NCI-H2029 treated with DMSO at 0.1 percent for 48 hours (cell line): ENCODE results near the gene PEX10.

Experiments
- DNase-seq: peaks from one replicate; lab custom pipeline; 2025; lab: John Stamatoyannopoulos, UW

PEX10 gene

DNA sequence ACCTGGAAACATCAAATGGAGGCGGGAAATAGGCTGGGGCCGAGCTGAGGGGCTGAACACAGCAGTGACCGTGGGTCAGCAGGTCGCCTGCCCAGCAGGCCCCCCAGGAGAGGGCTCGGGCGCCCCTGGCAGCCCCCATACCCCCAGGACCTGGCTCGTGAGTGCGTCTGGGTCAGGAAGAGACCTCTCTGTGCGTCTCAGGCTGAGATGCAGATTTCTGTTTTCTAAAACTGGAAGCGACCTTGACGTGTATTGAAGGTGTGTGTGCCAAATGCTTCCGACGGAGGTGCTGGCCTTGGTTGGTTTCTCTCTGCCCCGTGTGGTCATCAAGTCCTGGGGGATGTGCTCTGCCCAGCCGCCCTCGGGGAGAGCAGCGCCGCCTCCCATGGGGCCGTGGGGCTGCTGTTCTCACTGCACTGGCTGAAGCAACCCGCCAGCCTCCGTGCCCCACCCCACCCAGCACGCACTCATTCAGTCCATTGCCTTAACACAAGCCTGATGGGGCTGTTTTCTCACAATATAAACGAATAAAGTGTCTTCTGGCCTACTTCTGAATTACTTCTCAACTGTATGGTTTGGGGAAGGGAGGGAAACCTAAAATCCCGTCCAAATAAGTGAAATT, 7.4 kb downstream of the PEX10 start:
- no peak for DNase-seq

GRCh38 chr1:2404142-2404889, 8.0 kb downstream of the PEX10 start:
- DNase-seq, result no peak

GRCh38 chr1:2403273-2403672, 9.1 kb downstream of the PEX10 start:
- no peak for DNase-seq

DNA sequence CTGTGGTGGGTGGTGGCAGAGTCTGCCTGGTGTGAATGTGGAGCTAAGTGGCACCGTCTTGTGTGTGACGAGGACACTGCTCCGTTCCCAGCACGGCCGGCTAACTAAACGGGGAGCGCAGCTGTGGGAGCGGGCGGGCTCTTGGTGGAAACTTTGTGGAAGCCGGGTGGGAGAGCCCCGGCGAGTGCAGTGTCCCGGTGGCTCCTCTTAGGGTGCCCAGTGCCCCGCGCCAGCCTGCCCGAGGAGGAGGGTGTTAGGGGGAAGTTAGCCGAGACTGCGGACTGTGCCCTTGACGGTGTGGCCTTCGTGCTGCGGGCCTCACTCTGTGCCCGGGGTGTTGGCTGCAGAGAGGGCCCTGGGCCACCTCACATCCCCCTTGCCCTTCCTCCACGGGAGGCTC, 9.9 kb downstream of the PEX10 start:
- no peak for DNase-seq

DNA sequence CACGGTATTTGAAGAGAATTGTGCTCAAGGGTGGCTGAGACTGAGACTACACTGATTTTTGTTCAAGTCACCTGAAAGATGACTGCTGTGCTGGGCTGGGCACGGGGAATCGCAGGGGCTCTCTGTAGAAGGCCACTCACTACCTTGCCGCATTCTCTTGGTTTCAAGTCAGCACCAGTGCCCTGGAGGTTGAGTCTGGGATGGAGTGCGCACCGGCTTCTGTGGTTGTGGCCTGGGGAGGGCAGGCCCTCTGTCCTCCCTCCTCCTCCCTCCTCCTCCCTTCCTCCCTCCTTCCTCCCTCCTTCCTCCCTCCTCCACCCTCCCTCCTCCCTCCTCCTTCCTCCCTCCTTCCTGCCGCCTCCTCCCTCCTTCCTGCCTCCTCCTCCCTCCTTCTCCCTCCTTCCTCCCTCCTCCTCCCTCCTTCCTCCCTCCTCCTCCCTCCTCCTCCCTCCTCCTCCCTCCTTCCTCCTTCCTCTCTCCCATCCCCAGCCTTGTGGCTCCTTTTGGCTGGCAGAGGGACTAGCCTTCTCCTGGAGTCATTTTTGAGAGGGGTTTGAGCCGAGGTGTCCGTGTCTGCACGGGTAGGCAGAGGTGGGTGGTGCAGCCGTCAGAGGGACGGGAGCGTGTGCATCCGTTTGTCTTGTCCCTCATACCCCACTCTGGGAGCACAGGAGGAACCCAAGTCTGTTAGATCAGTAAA, 11.3 kb downstream of the PEX10 start:
- DNase-seq, result no peak

GRCh38 chr1:2400576-2400909, 11.8 kb downstream of the PEX10 start:
- DNase-seq, result no peak

DNA sequence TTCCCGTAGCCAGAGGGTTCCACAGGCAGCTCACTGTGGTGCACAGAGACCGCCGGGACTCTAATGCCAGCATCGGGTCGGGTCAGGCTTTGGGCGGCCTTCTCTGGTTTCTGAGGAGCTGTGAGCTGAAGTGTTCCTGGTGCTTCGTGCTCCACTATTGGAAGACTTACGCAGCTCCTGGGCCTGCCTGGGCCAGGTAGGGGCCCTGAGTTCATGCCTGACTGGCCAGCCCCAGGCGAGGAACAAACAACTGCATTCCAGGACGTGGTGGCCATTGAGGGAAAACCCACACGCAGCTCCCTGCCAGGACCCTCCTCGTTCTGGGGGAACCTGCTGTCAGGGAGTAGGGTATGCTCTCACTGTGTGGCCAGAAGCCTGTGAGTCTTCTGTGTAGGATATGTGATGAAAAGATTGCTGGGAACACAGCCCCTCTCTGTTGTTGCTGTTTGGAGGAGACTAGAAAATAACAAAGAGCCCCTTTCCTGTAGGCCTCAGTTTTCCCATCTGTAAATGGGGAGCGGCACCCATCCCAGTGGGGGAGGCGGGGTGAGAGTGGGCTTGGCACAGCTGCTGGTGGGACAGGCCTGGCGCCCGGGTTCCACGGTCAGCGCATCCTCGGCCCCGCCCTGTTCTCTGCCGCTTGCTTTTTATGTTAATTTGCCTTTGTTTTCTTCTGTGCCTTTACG, 12.3 kb downstream of the PEX10 start:
- no peak for DNase-seq

- no peak for DNase-seq
Measured at GRCh38 chr1:2398871-2399270, 13.5 kb downstream of the PEX10 start.

DNA sequence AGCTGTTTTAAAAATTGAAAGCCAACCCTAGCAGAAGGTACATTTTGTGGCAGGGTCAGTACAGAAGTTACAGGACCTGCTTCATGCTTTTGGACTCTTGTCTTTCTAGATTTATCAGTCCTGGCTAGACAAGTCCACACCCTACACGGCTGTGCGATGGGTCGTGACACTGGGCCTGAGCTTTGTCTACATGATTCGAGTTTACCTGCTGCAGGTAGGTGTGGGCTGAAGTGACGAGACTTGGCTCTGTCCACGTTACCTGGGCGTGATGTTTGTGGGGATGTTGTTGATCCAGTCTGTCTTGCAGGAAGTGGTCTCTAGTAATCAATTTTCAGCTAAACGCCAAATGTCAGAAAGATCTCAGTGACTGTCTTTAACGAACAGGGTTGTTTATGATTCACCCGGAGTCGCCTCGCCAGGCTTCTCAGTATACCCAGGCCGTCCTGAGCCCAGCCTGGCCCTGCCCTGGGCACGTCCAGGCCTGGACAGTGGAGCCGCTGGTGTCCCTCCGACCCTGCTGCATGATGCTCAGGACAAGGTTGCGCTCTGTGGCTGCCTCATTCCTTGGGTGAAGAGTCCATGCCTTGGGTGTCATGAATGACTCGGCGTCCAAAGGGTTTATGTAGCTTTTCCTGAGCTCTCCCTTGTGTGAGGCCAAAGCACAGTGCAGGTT, 15.2 kb downstream of the PEX10 start:
- DNase-seq, result no peak

GRCh38 chr1:2396476-2396875, 15.9 kb downstream of the PEX10 start:
- no peak for DNase-seq

GRCh38 chr1:2396059-2396458, 16.3 kb downstream of the PEX10 start:
- no peak for DNase-seq

- no peak for DNase-seq
Measured at GRCh38 chr1:2395245-2395644, 17.1 kb downstream of the PEX10 start.

- no peak for DNase-seq
Measured at GRCh38 chr1:2394761-2395160, 17.6 kb downstream of the PEX10 start.

- no peak for DNase-seq
Measured at GRCh38 chr1:2394220-2394619, 18.1 kb downstream of the PEX10 start.

- DNase-seq, result no peak
Measured at GRCh38 chr1:2393471-2393877, 18.9 kb downstream of the PEX10 start.

DNA sequence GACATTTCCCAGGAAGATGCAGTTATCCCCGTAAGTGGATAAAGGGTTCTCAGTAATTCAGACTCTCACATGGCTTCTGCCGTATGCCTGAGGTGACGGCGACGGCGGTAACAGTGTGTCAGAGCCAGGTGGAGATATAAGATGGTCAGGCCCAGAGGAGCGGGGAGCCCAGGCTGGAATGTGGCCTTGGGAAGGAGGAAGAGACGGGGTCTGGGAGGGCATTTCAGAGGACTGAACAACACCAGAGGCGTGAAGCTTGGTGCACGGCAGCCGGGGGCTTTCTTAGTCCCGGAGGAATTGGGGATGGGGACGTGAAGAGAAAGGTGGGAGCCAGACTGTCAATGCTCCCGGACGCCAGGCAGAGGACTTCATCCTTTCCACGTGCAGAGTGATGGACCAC, 19.7 kb downstream of the PEX10 start:
- DNase-seq, result no peak

- DNase-seq, result no peak
Measured at GRCh38 chr1:2391931-2392509, 20.3 kb downstream of the PEX10 start.

DNA sequence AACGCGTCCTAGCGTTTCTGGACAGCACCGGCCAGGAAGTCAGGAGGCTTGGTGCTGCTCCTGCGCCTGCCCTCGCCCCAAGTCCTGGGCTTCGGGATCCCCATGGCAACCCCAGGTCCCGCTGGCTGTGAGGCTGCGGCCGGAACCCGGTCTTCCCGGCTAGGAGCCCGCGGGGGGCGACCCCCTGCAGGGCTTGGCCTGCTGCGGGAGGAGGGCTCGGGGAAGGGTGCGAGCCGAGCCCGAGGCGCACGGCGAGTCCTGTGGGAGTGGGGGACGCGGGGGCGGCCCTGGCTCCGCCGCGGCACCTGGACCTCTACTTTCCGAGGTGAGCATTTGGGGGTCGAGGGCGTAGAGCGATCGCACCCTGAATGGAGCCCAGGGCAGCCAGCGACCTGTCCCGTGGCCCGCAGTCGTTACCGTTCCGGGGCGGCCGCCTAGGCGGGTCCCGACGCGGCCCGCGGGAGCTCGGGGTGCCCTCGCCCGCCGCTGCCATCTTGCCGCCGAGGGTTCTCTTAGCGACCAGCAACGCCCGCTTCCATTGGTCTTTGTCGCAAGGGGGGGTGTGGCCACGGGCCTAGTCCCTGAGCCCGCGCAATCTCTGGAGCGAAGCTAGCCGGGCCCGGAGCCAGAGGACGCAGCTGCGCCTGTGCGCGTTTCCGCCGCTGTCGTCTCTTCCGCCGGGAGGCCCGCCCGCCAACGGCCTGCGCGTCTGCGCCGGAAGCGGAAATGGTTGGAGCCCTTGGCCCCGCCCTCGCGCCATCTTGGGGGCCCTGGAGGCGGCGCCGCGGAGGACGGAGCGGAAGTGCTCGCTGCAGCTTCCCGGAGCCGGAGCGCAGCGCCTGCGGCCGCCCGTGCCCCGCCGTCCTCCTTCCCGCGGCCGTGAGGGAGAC, 21.1 kb downstream of the PEX10 start, which contains the start of the genes MORN1 and RER1:
Gene MORN1 (minus strand): TSS at position 514 of the 890 bp plus-strand sequence. CDS start 21 bp downstream, at position 493.
Gene RER1 (plus strand): TSS at position 801 of the 890 bp plus-strand sequence. CDS start 3,950 bp downstream, outside the sequence.
- DNase-seq, result peak; percentile 82

DNA sequence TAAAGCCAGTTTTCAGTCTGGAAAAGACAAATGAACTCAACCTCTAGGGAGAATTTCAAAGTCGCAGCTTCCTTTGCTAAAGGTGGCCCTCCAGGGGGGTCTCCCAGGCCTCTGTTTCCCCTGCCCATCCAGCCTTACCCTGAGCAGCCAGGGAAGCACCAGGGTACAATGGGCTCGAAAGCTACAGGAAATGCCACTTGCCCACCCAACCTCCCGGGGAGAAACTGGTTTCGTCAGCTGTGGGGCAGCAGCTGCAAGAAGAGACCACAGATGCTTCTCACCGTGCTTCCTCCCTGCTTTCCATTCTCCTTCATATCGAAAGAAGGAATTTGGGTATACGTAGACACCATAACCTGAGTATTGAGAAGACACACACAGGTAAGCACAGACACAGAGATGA, 22.7 kb downstream of the PEX10 start:
- no peak for DNase-seq
